Fibroblast of villous mesenchyme (primary cell): ENCODE results near the gene ZNF136. TPM values are rescaled to one million over a fixed set of nuclear protein-coding genes. Genes with fewer than 3 reads are reported as not detected.
A peak's percentile ranks its signal among the peaks of the same experiment; 100 is the strongest.

Experiments used
- DNase-seq: peaks from one replicate; pipeline ENCODE4 v3.0.0-alpha.2; 2010; ENCODE audit warnings: low read depth
- H3K4me3 ChIP-seq: 2 replicates; pipeline ENCODE4 v1.5.1; 2011; ENCODE audit warnings: low read depth, mild to moderate bottlenecking, low read length
- total RNA-seq: library from RNA; depleted of rRNA; stranded (reverse); fragments of >200 nt; gene quantifications from 2 replicates; pipeline ENCODE4 v1.2.3, GENCODE V29; 2012
- TF ChIP-seq, protein P1 (sequence below): IDR thresholded peaks from 2 replicates; pipeline ENCODE4 v1.5.1; 2012; ENCODE audit warnings: low read depth, mild to moderate bottlenecking, low read length; ENCODE audit not compliant: insufficient read depth

Gene ZNF136
- total RNA-seq, 1 donor = 8.2 TPM

GRCh38 chr19:12194827-12195731, 32.2 kb downstream of the ZNF136 start:
- TF ChIP-seq, protein P1, sequence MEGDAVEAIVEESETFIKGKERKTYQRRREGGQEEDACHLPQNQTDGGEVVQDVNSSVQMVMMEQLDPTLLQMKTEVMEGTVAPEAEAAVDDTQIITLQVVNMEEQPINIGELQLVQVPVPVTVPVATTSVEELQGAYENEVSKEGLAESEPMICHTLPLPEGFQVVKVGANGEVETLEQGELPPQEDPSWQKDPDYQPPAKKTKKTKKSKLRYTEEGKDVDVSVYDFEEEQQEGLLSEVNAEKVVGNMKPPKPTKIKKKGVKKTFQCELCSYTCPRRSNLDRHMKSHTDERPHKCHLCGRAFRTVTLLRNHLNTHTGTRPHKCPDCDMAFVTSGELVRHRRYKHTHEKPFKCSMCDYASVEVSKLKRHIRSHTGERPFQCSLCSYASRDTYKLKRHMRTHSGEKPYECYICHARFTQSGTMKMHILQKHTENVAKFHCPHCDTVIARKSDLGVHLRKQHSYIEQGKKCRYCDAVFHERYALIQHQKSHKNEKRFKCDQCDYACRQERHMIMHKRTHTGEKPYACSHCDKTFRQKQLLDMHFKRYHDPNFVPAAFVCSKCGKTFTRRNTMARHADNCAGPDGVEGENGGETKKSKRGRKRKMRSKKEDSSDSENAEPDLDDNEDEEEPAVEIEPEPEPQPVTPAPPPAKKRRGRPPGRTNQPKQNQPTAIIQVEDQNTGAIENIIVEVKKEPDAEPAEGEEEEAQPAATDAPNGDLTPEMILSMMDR = no peak
- peak overlapping the region; percentile 51 for H3K4me3 ChIP-seq
- peak; percentile 30 for DNase-seq

GRCh38 chr19:12198136-12198535, 35.2 kb downstream of the ZNF136 start:
- no peak overlapping the region for H3K4me3 ChIP-seq
- TF ChIP-seq, protein P1 = no peak
- DNase-seq = no peak

GRCh38 chr19:12199757-12200419, 37.0 kb downstream of the ZNF136 start:
- no peak for DNase-seq
- H3K4me3 ChIP-seq = no peak overlapping the region
- TF ChIP-seq, protein P1 = no peak

DNA sequence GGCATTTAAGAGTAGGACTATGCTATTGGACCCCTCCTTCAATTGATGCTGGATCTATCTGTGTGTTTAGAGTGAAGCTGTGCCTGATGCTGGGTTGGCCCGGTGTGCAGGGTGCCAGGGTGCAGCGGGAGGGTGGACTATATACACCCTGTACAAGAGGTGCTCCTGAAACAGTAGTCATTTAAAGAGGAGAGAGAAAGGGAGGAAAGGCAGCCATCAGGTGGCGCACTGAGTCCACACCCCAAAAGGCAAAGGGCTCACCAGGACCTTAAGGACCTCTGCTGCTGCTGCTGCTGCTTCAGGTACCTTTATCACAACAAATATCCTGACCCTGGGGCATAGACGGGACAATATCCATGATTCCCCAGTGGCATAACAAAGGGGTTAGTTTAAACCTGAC, 39.4 kb downstream of the ZNF136 start:
- no peak for DNase-seq
- TF ChIP-seq, protein P1 = peak; percentile 6
- H3K4me3 ChIP-seq = no peak overlapping the region

DNA sequence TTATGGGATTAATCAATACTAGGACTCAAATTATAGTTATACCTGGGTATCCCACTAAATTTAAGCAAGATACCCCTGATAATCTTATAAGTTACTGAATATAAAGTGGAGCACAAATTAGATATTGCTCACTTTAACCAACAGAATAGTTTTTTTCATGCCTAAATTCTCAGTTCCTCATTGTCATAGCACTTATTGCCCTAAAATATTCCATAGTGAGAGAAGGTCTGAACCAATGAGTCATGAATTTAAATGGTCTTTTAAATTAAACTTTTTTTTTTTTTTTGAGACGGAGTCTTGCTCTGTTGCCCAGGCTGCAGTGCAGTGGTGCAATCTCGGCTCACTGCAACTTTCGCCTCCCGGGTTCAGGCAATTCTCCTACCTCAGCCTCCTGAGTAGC, 42.4 kb downstream of the ZNF136 start:
- DNase-seq = no peak
- TF ChIP-seq, protein P1 = no peak
- no peak overlapping the region for H3K4me3 ChIP-seq

DNA sequence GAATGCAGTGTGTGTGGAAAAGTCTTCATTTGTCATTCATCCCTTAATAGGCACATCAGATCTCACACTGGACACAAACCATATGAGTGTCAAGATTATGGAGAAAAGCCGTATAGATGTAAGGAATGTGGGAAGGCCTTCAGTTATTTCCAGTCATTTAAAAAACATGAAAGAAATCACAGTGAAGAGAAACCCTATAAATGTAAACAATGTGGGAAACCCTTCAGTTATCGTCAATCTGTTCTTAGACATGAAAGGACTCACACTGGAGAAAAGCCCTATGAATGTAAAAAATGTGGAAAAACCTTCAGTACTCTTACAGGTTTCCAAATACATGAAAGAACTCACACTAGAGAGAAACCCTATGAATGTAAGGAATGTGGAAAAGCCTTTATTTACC, 45.3 kb downstream of the ZNF136 start:
- TF ChIP-seq, protein P1 = no peak

More for the DNA sequence above, 45.3 kb downstream of the ZNF136 start:
- H3K4me3 ChIP-seq = no peak overlapping the region
- no peak for DNase-seq
